Choroid plexus epithelial cell (primary cell): Measurements from ENCODE around the gene MVK.

Source experiments
- DNase-seq: peaks from one replicate; pipeline ENCODE4 v3.0.0-alpha.2; 2010; ENCODE audit warnings: low read depth
- H3K4me3 ChIP-seq: 2 replicates; pipeline ENCODE4 v1.5.1; 2011; ENCODE audit warnings: low read depth, mild to moderate bottlenecking, control low read depth, low read length, moderate library complexity
- CTCF ChIP-seq: conservative IDR thresholded peaks from 2 replicates; pipeline ENCODE4 v1.5.1; 2011; ENCODE audit warnings: low read depth, mild to moderate bottlenecking, control low read depth, inconsistent platforms, low read length, moderate library complexity

Gene MVK

GRCh38 chr12:109591041-109591440 lies 17.4 kb downstream of the MVK start:
- DNase-seq = no peak
- no peak for TF ChIP-seq CTCF
- no peak overlapping the region for H3K4me3 ChIP-seq

GRCh38 chr12:109592195-109592904 lies 18.8 kb downstream of the MVK start:
- H3K4me3 ChIP-seq = no peak overlapping the region
- no peak for TF ChIP-seq CTCF
- DNase-seq = no peak

GRCh38 chr12:109592905-109593272 lies 19.3 kb downstream of the MVK start:
- no peak for DNase-seq
- TF ChIP-seq CTCF = no peak
- H3K4me3 ChIP-seq = no peak overlapping the region

- no peak overlapping the region for H3K4me3 ChIP-seq
- no peak for DNase-seq
- no peak for TF ChIP-seq CTCF
Measured at GRCh38 chr12:109594556-109595317, 21.1 kb downstream of the MVK start.

GRCh38 chr12:109595321-109595902 lies 21.8 kb downstream of the MVK start:
- no peak for TF ChIP-seq CTCF
- no peak overlapping the region for H3K4me3 ChIP-seq

GRCh38 chr12:109596418-109597244 lies 23.0 kb downstream of the MVK start:
- TF ChIP-seq CTCF = no peak
- DNase-seq = no peak
- no peak overlapping the region for H3K4me3 ChIP-seq

More at GRCh38 chr12:109595321-109595902, 21.8 kb downstream of the MVK start:
- DNase-seq = no peak
